ENCODE data around the gene SLC30A2.

Gene SLC30A2

DNA sequence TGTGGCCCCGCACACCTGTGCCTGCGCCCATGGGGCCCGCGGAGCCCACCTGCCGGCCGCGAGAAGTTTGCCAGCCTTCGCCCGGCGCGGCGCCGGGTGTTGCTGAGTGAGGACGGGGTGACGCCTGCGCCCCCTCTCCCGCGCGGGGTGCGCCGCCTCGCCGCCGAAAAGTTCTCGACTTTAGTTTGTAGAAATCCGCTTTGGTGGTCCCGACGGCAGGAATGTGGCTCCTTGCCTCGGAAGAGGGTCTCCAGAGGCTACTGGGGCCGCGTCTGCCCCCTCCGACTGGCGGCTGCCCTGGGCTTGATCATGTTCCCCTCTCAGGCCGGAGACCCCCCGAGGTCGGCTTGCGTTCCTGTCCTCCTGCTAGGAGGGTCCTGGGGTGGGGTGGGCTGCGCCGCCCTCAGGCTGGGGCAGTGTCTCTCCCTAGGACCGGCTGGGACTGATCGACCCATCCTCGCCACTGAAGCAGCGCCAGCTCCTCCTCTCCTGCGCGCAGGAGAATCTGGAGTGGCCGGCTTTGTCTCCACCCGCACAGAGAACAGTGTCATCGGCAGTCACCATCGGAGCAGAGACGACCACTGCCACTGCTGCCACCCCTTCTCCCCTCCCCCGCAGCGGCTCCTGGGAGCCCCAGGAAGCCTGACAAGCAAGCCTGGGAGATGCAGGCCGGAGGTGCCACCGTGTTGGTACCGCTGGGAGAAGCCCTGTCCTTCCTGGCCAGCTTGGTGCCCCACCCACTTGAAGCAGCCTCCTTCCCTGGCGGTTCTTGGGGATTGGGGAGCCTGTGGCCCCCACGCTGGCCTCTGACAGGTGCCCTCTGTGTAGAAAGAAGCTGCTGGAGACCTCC is 553 bp upstream of the SLC30A2 start:
- TF ChIP-seq, protein P1, sequence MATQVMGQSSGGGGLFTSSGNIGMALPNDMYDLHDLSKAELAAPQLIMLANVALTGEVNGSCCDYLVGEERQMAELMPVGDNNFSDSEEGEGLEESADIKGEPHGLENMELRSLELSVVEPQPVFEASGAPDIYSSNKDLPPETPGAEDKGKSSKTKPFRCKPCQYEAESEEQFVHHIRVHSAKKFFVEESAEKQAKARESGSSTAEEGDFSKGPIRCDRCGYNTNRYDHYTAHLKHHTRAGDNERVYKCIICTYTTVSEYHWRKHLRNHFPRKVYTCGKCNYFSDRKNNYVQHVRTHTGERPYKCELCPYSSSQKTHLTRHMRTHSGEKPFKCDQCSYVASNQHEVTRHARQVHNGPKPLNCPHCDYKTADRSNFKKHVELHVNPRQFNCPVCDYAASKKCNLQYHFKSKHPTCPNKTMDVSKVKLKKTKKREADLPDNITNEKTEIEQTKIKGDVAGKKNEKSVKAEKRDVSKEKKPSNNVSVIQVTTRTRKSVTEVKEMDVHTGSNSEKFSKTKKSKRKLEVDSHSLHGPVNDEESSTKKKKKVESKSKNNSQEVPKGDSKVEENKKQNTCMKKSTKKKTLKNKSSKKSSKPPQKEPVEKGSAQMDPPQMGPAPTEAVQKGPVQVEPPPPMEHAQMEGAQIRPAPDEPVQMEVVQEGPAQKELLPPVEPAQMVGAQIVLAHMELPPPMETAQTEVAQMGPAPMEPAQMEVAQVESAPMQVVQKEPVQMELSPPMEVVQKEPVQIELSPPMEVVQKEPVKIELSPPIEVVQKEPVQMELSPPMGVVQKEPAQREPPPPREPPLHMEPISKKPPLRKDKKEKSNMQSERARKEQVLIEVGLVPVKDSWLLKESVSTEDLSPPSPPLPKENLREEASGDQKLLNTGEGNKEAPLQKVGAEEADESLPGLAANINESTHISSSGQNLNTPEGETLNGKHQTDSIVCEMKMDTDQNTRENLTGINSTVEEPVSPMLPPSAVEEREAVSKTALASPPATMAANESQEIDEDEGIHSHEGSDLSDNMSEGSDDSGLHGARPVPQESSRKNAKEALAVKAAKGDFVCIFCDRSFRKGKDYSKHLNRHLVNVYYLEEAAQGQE (IDR thresholded peaks at IDR 0.05; ENCODE audit: insufficient read depth in 1 of 2, low read depth in 2 of 2, low read length in 2 of 2), result no peak

DNA sequence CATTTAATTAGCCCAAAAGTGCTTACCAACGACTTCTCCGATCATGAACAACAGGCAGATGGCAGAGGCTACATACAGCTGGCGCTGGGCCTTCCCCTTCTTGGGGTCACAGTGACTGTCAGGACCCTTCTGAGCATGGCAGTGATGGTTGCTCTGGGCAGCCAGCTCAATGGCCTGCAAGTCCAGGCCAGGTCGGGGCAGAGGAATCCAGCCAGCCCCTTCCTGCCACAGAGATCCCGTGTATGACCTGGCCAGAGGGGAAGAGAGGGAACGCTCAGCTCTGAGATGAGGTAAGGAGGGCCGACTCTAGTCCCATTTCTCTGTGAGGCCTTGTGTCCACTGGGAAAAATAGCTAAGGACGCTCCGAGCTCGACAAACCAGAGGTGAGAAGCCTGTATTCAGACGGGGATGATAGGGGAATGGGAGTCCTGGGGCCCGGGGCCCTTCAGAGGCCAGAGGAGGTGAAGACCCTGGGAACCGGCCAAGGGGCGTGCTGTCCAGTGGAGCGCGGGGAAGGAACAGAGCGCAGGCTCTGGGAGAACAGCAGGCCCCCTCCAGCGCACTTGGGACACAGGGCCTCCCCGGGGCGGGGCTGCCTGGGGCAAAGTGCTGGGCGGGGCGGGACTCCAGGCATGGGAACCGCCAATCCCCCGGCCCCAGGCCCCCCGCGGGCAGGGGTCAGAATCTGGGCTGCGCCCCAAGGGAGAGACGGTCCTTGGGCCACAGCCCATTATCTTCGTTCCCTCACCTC is 772 bp downstream of the SLC30A2 start:
- no peak for TF ChIP-seq SIN3A (IDR thresholded peaks at IDR 0.05; ENCODE audit: borderline replicate concordance, insufficient read depth, low read length)
- TF ChIP-seq, protein P1 (IDR thresholded peaks at IDR 0.05; ENCODE audit: insufficient read depth in 1 of 2, low read depth in 2 of 2, low read length in 2 of 2), result no peak
- TF ChIP-seq TAF1 (IDR thresholded peaks at IDR 0.05; ENCODE audit: borderline replicate concordance, insufficient read depth, low read length), result no peak
- TF ChIP-seq POLR2AphosphoS5 (IDR thresholded peaks at IDR 0.05; ENCODE audit: low read depth, low read length), result no peak
- TF ChIP-seq FOXP2 (optimal IDR thresholded peaks at IDR 0.05; ENCODE audit: borderline replicate concordance, extremely low read depth, extremely low read length, insufficient read depth), result no peak

DNA sequence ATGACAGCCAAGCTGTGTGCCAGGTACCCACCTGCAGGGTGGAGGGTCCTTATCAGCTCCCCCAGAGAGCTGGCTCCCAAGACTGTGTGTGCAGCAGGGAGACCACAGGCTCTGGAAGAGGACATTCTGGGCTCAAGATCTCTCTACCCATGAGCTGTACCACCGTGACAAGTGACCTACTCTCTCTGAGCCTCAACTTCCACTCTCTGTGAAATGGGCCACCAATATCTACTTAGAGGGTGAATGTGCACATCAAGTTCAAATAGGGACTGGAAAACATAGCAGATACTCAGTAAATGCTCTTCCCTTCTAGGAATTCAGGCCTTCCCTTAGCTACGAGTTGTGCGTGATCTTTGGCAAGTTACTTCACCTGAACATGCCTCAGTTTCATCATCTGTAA is 1.5 kb downstream of the SLC30A2 start:
- no peak for TF ChIP-seq TAF1 (IDR thresholded peaks at IDR 0.05; ENCODE audit: borderline replicate concordance, insufficient read depth, low read length)
- TF ChIP-seq POLR2AphosphoS5 (IDR thresholded peaks at IDR 0.05; ENCODE audit: low read depth, low read length), result no peak

DNA sequence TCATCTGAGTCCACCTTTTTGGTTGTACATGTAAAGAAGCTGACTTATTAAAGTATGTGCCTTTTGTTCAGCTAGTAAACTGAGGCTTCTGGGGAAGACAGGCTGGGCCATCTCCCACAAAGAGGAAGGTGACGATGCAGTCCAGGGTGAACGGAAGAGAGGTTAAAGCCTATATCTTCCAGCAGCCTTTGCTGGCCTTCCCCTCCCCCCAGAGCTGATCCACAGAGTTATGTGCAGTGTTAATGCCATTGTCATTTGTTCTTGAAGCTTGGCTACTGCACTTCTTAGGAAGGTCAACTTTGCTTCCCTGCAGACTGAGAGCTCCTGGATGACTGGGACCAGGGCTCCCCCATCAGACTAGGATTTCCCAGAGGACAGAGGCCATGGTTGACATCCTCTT is 2.2 kb downstream of the SLC30A2 start:
- TF ChIP-seq FOXP2 (optimal IDR thresholded peaks at IDR 0.05; ENCODE audit: borderline replicate concordance, extremely low read depth, extremely low read length, insufficient read depth) (no peak), TAF1 (IDR thresholded peaks at IDR 0.05; ENCODE audit: borderline replicate concordance, insufficient read depth, low read length) (no peak), POLR2AphosphoS5 (IDR thresholded peaks at IDR 0.05; ENCODE audit: low read depth, low read length) (no peak), SIN3A (IDR thresholded peaks at IDR 0.05; ENCODE audit: borderline replicate concordance, insufficient read depth, low read length) (no peak)
- TF ChIP-seq, protein P1 (IDR thresholded peaks at IDR 0.05; ENCODE audit: insufficient read depth in 1 of 2, low read depth in 2 of 2, low read length in 2 of 2), result no peak

DNA sequence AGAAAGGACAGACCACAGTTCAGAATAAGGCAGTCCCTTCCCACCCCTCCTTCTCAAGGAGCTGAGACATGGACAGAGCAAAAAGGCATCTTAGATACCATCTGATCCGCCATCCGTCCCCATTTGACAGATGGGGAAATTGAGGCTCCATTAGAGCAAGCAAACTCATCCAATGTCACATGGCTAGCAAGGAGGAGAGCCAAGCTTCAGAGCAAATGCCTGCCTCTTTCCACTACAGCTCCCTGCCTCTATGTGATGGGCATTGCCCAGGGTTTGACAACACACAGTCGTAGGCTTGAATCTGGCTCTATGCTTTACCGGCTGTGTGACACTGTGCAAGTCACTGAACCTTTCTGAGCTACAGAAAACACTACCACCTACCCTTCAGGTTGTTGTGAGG is 3.9 kb downstream of the SLC30A2 start:
- TF ChIP-seq TAF1 (IDR thresholded peaks at IDR 0.05; ENCODE audit: borderline replicate concordance, insufficient read depth, low read length), result no peak
- no peak for TF ChIP-seq SIN3A (IDR thresholded peaks at IDR 0.05; ENCODE audit: borderline replicate concordance, insufficient read depth, low read length)

DNA sequence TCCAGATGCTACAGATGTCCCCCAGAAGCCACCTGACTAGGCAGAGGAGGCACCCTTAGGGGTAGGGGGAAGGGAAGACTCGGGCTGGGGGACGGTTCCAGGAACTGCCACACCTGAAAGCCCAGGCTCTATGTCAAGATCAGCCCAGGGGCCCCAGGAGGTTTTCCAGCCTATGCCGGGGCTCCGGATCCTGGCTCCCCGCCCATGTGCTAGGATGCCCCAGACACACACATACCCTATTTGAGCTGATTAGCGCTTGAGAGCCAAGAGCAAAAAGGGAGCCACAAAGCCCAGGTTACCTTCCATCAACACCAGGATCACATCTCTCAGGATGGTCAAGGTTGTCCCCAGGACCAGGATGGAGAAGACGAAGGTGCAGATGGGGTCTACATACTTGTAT is 4.5 kb downstream of the SLC30A2 start:
- TF ChIP-seq, protein P1 (IDR thresholded peaks at IDR 0.05; ENCODE audit: insufficient read depth in 1 of 2, low read depth in 2 of 2, low read length in 2 of 2), result no peak

Data from PFSK-1 (cell line).